ENCODE results near the gene SERINC3. TPM values are rescaled to one million over a fixed set of nuclear protein-coding genes. Genes with fewer than 3 reads are reported as not detected.

SERINC3 gene
- total and polyA plus RNA-seq, 2 donors (not counting 3 experiments of a cell fraction or from before 2014, with no cell fraction given), result 83.7 to 177 TPM

DNA sequence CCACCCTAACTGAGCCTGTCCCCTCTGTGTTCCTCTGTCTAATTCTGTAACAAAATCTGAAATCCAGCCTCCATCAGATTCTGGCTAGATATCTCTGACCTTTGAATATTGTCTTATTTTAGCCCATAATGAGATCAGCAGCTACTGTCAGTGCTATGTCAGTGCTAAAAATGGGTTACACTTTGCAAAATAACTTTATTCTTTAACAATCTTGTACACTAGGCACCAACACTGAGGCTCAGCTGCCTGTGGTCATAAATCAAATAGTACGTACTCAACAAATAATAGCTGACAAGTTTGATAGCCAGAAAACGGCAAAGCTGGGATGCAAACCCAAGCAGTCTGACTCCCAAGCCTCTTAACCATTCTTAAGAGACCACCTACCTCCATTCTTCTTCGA lies 24.1 kb downstream of the SERINC3 start:
- dilution Hi-C loops (cut with MboI; ENCODE audit: extremely low pct_ligation_motif_present, low sequenced_read_pairs) (no loop called here), intact Hi-C loops (cut with micrococcal nuclease) (no loop called here)
- Histone ChIP-seq H3K79me2 (ENCODE audit: control insufficient read depth, insufficient read depth, low read length) (no peaks in the 10 kb centered on the region), H3K9me1 (replicated peaks; ENCODE audit: control insufficient read depth, extremely low read depth, insufficient read depth, low read length) (no peaks in the 10 kb centered on the region), H3K27me3 (ENCODE audit: control insufficient read depth in 2 of 2, insufficient read depth in 2 of 2, low read length in 2 of 2) (no peaks in the 10 kb centered on the region), H2AFZ (ENCODE audit: low read depth, low read length) (no peak overlapping the region), H3K9ac (replicated peaks; ENCODE audit: extremely low read depth, insufficient read depth, low read length) (no peak overlapping the region), H3K9me3 (replicated peaks; ENCODE audit: control insufficient read depth, insufficient read depth, low read length) (no peaks in the 10 kb centered on the region), H3K4me2 (ENCODE audit: insufficient read depth, low read length) (no peak overlapping the region), H3K4me3 (replicated peaks in 1 of 3; ENCODE audit: insufficient read depth in 1 of 3, low read depth in 1 of 3, low read length in 3 of 3) (no peak overlapping the region), H3K4me1 (ENCODE audit: control insufficient read depth, extremely low read depth, insufficient read depth, low read length) (no peaks in the 10 kb centered on the region), H3K36me3 (ENCODE audit: control insufficient read depth in 2 of 2, extremely low read depth in 1 of 2, insufficient read depth in 2 of 2, low read length in 2 of 2) (peaks cover 28 to 33% of the 10 kb centered on the region in 2 experiments), H4K20me1 (replicated peaks; ENCODE audit: control insufficient read depth, extremely low read depth, insufficient read depth, low read length) (no peaks in the 10 kb centered on the region), H3K27ac (ENCODE audit: insufficient read depth, low read depth, low read length) (no peak overlapping the region)
- no peak for DNase-seq (ENCODE audit: low read depth, low spot score)
- POLR2A ChIA-PET, result no interaction called here
- no TSS peak for BruUV-seq (replicated peaks)
- CTCF ChIA-PET, result no interaction called here
- FAIRE-seq, result no peak
- TF ChIP-seq EZH2 (IDR thresholded peaks at IDR 0.05; ENCODE audit: borderline replicate concordance, low read depth, low read length, severe bottlenecking) (no peak), FOS (IDR thresholded peaks at IDR 0.05; ENCODE audit: borderline replicate concordance, insufficient read depth, low read length) (no peak), POLR2A (IDR thresholded peaks at IDR 0.05; ENCODE audit: low read depth, low read length) (no peak), JUN (IDR thresholded peaks at IDR 0.05; ENCODE audit: borderline replicate concordance, insufficient read depth, insufficient read length, low read depth) (no peak), GATA2 (IDR thresholded peaks at IDR 0.05; ENCODE audit: insufficient read depth, insufficient read length, low read depth, low read length) (no peak)
- TF ChIP-seq, protein P1, sequence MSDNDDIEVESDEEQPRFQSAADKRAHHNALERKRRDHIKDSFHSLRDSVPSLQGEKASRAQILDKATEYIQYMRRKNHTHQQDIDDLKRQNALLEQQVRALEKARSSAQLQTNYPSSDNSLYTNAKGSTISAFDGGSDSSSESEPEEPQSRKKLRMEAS (IDR thresholded peaks at IDR 0.05; ENCODE audit: insufficient read depth, insufficient read length), result no peak

DNA sequence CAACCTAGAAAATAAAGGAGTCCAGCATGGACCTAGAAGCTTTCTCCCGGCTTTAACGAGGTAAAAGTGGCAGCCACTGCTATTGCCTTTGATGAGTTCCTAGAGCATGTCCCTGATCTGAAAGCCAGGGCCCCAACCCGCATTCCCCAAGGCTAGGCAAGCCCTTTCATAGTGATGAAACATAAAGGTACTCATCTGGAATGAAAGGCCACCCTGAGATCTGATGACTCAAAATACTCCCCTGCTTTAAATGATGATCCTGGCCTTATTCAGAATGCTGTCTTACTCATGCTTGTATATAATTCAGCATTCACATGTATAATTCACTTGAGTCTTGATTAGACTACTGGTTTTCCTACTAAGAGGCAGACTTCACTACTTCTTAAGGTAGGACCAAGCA lies 24.9 kb downstream of the SERINC3 start:
- FAIRE-seq (no peak), DNase-seq (ENCODE audit: low read depth, low spot score) (no peak)
- no peak overlapping the region for H3K9ac ChIP-seq (replicated peaks; ENCODE audit: extremely low read depth, insufficient read depth, low read length)
- intact Hi-C loops (cut with micrococcal nuclease) (no loop called here), dilution Hi-C loops (cut with MboI; ENCODE audit: extremely low pct_ligation_motif_present, low sequenced_read_pairs) (no loop called here)
- no peak overlapping the region for H3K4me2 ChIP-seq (ENCODE audit: insufficient read depth, low read length)
- no peak overlapping the region for H2AFZ ChIP-seq (ENCODE audit: low read depth, low read length)
- H3K79me2 ChIP-seq (ENCODE audit: control insufficient read depth, insufficient read depth, low read length), result no peaks in the 10 kb centered on the region
- H3K4me1 ChIP-seq (ENCODE audit: control insufficient read depth, extremely low read depth, insufficient read depth, low read length), result no peaks in the 10 kb centered on the region
- no peaks in the 10 kb centered on the region for H4K20me1 ChIP-seq (replicated peaks; ENCODE audit: control insufficient read depth, extremely low read depth, insufficient read depth, low read length)
- H3K9me3 ChIP-seq (replicated peaks; ENCODE audit: control insufficient read depth, insufficient read depth, low read length), result no peaks in the 10 kb centered on the region
- H3K27ac ChIP-seq (ENCODE audit: insufficient read depth, low read depth, low read length), result no peak overlapping the region
- peaks cover 28% of the 10 kb centered on the region in 2 experiments for H3K36me3 ChIP-seq (ENCODE audit: control insufficient read depth in 2 of 2, extremely low read depth in 1 of 2, insufficient read depth in 2 of 2, low read length in 2 of 2)
- no peak for TF ChIP-seq GATA2 (IDR thresholded peaks at IDR 0.05; ENCODE audit: insufficient read depth, insufficient read length, low read depth, low read length)
- TF ChIP-seq MYC (IDR thresholded peaks at IDR 0.05; ENCODE audit: low read depth, low read length), result no peak
- no peak for TF ChIP-seq POLR2AphosphoS5 (IDR thresholded peaks at IDR 0.05; ENCODE audit: insufficient read depth, low read depth, low read length)
- TF ChIP-seq, protein P1 (IDR thresholded peaks at IDR 0.05; ENCODE audit: insufficient read depth, insufficient read length), result no peak
- no peak for TF ChIP-seq POLR2A (IDR thresholded peaks at IDR 0.05; ENCODE audit: low read depth, low read length)
- no peak for TF ChIP-seq EZH2 (IDR thresholded peaks at IDR 0.05; ENCODE audit: borderline replicate concordance, low read depth, low read length, severe bottlenecking)
- no peak overlapping the region for H3K4me3 ChIP-seq (replicated peaks in 1 of 3; ENCODE audit: insufficient read depth in 1 of 3, low read depth in 1 of 3, low read length in 3 of 3)
- BruUV-seq (replicated peaks), result no TSS peak
- no peaks in the 10 kb centered on the region for H3K27me3 ChIP-seq (ENCODE audit: control insufficient read depth in 2 of 2, insufficient read depth in 2 of 2, low read length in 2 of 2)
- H3K9me1 ChIP-seq (replicated peaks; ENCODE audit: control insufficient read depth, extremely low read depth, insufficient read depth, low read length), result no peaks in the 10 kb centered on the region
- ChIA-PET POLR2A (no interaction called here), CTCF (no interaction called here)

All from endothelial cell of umbilical vein (primary cell).